SK-N-MC (cell line): ENCODE measurements around the gene SERPING1.

Source experiments
- EZH2 ChIP-seq: fragments of 200-600 bp; sonication (generic); IDR thresholded peaks from one replicate; pipeline ENCODE4 v1.6.1; 2017; ENCODE audit warnings: antibody characterized with exemption
- FOXP2 ChIP-seq: optimal IDR thresholded peaks from 2 replicates; pipeline ENCODE3; 2011; ENCODE audit warnings: mild to moderate bottlenecking, moderate library complexity; ENCODE audit not compliant: insufficient read depth; ENCODE audit errors: extremely low read length, control extremely low read depth
- POLR2AphosphoS5 ChIP-seq: IDR thresholded peaks from 2 replicates; pipeline ENCODE4 v1.6.1; 2012; ENCODE audit warnings: mild to moderate bottlenecking, low read depth, low read length, borderline replicate concordance

DNA sequence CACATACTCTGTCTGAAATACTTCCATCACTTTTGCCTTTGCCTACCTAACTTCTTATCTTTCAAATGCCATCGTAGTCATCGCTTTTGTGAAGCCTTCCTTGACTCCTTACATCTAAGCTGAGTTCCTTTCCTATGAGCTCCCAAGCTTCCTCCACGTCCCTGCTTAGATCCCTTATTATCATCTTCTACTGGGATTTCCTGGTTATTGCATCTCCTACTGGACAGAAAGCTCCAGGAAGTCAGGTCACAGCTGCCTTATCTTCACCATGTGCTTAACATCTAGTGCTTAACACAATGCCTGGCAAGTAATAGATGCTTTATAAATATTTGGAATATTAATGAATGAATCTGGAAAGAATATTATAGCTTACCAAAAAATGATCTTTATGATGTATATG lies 46.3 kb downstream of the SERPING1 start:
- TF ChIP-seq POLR2AphosphoS5 (0 out of 2 replicates have a peak, but pooled peaks have one; percentile 10), EZH2 (no peak), FOXP2 (no peak)
